ENCODE data around the gene TMEFF2. TPM values are rescaled to one million over a fixed set of nuclear protein-coding genes. Genes with fewer than 3 reads are reported as not detected.

The TMEFF2 gene
- total and polyA plus RNA-seq, 3 donors from 2014 or later: 2.2 to 3.0 (median 2.7) TPM

DNA sequence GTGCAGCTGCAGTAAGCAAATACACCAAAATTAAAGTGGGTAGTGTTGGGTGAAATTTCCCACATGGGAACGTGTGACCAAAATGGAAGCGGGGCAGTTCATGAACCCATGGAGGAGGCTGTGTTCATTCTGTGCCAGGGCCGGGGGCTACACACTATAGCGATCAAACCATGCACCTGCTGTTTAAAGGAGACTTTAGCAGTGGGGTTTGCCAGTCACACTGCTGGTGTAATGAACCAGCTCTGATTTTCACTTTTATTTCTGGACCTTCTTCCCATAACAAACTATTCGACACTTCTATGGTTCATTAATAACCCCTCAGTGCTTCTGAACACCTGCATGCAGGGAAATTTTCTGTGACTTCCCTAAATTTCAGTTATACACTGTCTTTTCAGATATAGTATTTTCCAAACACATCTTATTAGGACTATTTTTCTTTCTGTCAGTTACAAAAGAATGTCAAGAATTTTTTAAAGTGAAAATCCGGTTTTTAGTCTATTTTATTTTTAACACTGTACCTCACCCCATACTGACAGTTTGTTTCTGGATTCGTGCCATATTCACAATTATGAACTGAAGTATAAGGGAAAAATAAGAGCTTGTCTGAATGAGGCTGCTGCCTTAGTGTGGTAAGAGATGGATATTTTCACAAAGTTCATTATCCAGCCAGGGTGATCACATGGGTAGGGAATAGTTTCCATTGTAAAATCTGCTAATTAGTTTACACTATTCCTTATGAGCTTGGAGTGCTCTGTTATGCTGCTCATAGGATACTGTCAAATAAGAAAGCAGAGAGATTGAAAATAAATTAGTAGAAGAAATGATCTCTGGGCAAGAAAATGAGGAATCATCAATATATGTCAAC, 236.5 kb downstream of the TMEFF2 start:
- no peak overlapping the region for H3K27ac ChIP-seq
- DNase-seq: no peak
- H3K9me3 ChIP-seq: no peaks in the 10 kb centered on the region
- H3K36me3 ChIP-seq (ENCODE audit: low read depth, missing control alignments): no peaks in the 10 kb centered on the region
- intact Hi-C loops (cut with DNase I; ENCODE audit: low total_unique reads): no loop called here
- no peaks in the 10 kb centered on the region for H3K4me1 ChIP-seq
- H3K27me3 ChIP-seq: no peaks in the 10 kb centered on the region
- TF ChIP-seq, protein P1, sequence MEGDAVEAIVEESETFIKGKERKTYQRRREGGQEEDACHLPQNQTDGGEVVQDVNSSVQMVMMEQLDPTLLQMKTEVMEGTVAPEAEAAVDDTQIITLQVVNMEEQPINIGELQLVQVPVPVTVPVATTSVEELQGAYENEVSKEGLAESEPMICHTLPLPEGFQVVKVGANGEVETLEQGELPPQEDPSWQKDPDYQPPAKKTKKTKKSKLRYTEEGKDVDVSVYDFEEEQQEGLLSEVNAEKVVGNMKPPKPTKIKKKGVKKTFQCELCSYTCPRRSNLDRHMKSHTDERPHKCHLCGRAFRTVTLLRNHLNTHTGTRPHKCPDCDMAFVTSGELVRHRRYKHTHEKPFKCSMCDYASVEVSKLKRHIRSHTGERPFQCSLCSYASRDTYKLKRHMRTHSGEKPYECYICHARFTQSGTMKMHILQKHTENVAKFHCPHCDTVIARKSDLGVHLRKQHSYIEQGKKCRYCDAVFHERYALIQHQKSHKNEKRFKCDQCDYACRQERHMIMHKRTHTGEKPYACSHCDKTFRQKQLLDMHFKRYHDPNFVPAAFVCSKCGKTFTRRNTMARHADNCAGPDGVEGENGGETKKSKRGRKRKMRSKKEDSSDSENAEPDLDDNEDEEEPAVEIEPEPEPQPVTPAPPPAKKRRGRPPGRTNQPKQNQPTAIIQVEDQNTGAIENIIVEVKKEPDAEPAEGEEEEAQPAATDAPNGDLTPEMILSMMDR (IDR thresholded peaks at IDR 0.05): no peak
- TF ChIP-seq POLR2A (IDR thresholded peaks at IDR 0.05): no peak
- 56 to 57% methylated on average over 7 of the region's 7 CpGs for WGBS, 2 donors
- H3K4me3 ChIP-seq: no peak overlapping the region

DNA sequence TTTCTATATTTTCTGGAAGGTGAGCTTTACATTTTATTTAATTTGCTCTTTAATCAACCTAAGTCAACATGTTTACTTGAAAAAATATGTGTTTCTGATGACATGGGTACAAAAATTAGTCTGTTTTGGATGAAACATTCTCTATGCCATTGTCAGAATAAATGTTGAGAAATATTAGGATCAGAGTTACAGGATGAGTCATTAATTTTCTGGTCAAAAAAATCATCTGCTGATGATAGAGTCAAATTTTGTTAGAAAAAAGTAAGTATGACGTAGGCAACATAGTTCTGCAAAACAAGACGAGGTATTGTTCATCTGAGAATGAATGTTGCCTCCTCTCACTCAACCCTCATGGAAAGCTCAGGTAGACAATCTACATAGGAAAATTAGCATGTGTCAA, 240.3 kb downstream of the TMEFF2 start:
- H3K36me3 ChIP-seq (ENCODE audit: low read depth, missing control alignments): no peaks in the 10 kb centered on the region
- no peak for DNase-seq
- H3K4me3 ChIP-seq: no peak overlapping the region
- 48 to 73% methylated on average over 2 of the region's 2 CpGs for WGBS, 2 donors
- H3K9me3 ChIP-seq: no peaks in the 10 kb centered on the region
- TF ChIP-seq, protein P1 (IDR thresholded peaks at IDR 0.05): no peak
- no peak for TF ChIP-seq POLR2A (IDR thresholded peaks at IDR 0.05)
- intact Hi-C loops (cut with DNase I; ENCODE audit: low total_unique reads): no loop called here
- H3K27me3 ChIP-seq: no peaks in the 10 kb centered on the region
- H3K4me1 ChIP-seq: no peaks in the 10 kb centered on the region
- H3K27ac ChIP-seq: no peak overlapping the region

- H3K36me3 ChIP-seq (ENCODE audit: low read depth, missing control alignments): no peaks in the 10 kb centered on the region
- H3K4me3 ChIP-seq: no peak overlapping the region
- H3K27ac ChIP-seq: no peak overlapping the region
- H3K27me3 ChIP-seq: no peaks in the 10 kb centered on the region
- DNase-seq: no peak
- intact Hi-C loops (cut with DNase I; ENCODE audit: low total_unique reads): no loop called here
- TF ChIP-seq, protein P1 (IDR thresholded peaks at IDR 0.05): no peak
- TF ChIP-seq POLR2A (IDR thresholded peaks at IDR 0.05): no peak
- 81 to 92% methylated on average over 8 of the region's 8 CpGs for WGBS, 2 donors
- no peaks in the 10 kb centered on the region for H3K9me3 ChIP-seq
- no peaks in the 10 kb centered on the region for H3K4me1 ChIP-seq
Observed at GRCh38 chr2:191952515-191953270, 242.0 kb downstream of the TMEFF2 start.

DNA sequence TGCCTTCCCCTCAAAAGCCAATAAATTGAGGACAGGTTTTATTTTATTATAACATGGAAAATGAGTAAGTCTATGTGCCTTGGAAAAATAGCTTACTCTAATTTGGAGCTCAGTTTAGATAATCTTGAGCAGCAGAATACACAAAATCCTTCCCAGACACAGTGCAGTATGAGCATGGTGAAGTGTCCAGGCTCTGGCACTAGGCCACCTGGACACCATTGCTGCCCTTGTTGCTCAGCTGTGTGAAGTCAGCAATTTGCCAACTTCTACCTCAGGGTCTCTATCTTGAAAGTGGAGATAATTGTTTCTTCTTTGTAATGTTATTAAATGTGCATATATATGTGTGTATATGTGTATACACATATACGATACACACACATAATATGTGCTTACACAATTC, 242.9 kb downstream of the TMEFF2 start:
- H3K9me3 ChIP-seq: no peaks in the 10 kb centered on the region
- H3K27ac ChIP-seq: no peak overlapping the region
- no peak for TF ChIP-seq POLR2A (IDR thresholded peaks at IDR 0.05)
- TF ChIP-seq, protein P1 (IDR thresholded peaks at IDR 0.05): no peak
- H3K4me1 ChIP-seq: no peaks in the 10 kb centered on the region
- H3K27me3 ChIP-seq: no peaks in the 10 kb centered on the region
- DNase-seq: no peak
- H3K36me3 ChIP-seq (ENCODE audit: low read depth, missing control alignments): no peaks in the 10 kb centered on the region
- WGBS, 2 donors: 94 to 95% methylated on average over 1 of the region's 1 CpG
- intact Hi-C loops (cut with DNase I; ENCODE audit: low total_unique reads): no loop called here
- no peak overlapping the region for H3K4me3 ChIP-seq
